Fibroblast of upper back skin (primary cell): Measurements from ENCODE around the gene CDK18.

Experiments
- DNase-seq: peaks from one replicate; pipeline ENCODE4 v3.0.0-alpha.2; 2013

The CDK18 gene

GRCh38 chr1:205506409-205507200 is 2.1 kb downstream of the CDK18 start:
- DNase-seq, result no peak

GRCh38 chr1:205508227-205508714 is 3.8 kb downstream of the CDK18 start:
- DNase-seq, result no peak

- no peak for DNase-seq
Observed at GRCh38 chr1:205510308-205510950, 6.0 kb downstream of the CDK18 start.

GRCh38 chr1:205510951-205511330 is 6.5 kb downstream of the CDK18 start:
- DNase-seq, result no peak

- DNase-seq, result no peak
Observed at GRCh38 chr1:205512059-205513045, 7.9 kb downstream of the CDK18 start.

GRCh38 chr1:205513774-205514173 is 9.3 kb downstream of the CDK18 start:
- DNase-seq, result no peak

- no peak for DNase-seq
Observed at GRCh38 chr1:205514211-205515142, 10.0 kb downstream of the CDK18 start.

- no peak for DNase-seq
Observed at GRCh38 chr1:205515781-205516253, 11.3 kb downstream of the CDK18 start.

GRCh38 chr1:205516362-205516761 is 11.9 kb downstream of the CDK18 start:
- no peak for DNase-seq

GRCh38 chr1:205517288-205517687 is 12.8 kb downstream of the CDK18 start:
- no peak for DNase-seq

- DNase-seq, result no peak
Observed at GRCh38 chr1:205517763-205518162, 13.3 kb downstream of the CDK18 start.

GRCh38 chr1:205518661-205519540 is 14.4 kb downstream of the CDK18 start:
- DNase-seq, result no peak

- no peak for DNase-seq
Observed at GRCh38 chr1:205519541-205520131, 15.2 kb downstream of the CDK18 start.

GRCh38 chr1:205520709-205521108 is 16.2 kb downstream of the CDK18 start:
- DNase-seq, result no peak

- no peak for DNase-seq
Observed at GRCh38 chr1:205521686-205522085, 17.2 kb downstream of the CDK18 start.

GRCh38 chr1:205522692-205523091 is 18.2 kb downstream of the CDK18 start:
- no peak for DNase-seq

- DNase-seq, result no peak
Observed at GRCh38 chr1:205523261-205523890, 18.9 kb downstream of the CDK18 start.

GRCh38 chr1:205523891-205524793 is 19.7 kb downstream of the CDK18 start:
- DNase-seq, result peak; percentile 61

- DNase-seq, result no peak
Observed at GRCh38 chr1:205524794-205525101, 20.3 kb downstream of the CDK18 start.
